HG03175 (cell line): ENCODE measurements around the gene STEAP1.
"Not testable (repeated sequence)": the region's sequence is repeated elsewhere in the genome, so short reads cannot be mapped to it uniquely, and the experiment has no call there.

Experiments
- ATAC-seq: cut with Tn5 transposase; IDR thresholded peaks from one replicate; pipeline ENCODE4 v1.9.1; 2021; ENCODE audit warnings: mild to moderate bottlenecking, moderate library complexity; ENCODE audit not compliant: unreplicated experiment

The STEAP1 gene

DNA sequence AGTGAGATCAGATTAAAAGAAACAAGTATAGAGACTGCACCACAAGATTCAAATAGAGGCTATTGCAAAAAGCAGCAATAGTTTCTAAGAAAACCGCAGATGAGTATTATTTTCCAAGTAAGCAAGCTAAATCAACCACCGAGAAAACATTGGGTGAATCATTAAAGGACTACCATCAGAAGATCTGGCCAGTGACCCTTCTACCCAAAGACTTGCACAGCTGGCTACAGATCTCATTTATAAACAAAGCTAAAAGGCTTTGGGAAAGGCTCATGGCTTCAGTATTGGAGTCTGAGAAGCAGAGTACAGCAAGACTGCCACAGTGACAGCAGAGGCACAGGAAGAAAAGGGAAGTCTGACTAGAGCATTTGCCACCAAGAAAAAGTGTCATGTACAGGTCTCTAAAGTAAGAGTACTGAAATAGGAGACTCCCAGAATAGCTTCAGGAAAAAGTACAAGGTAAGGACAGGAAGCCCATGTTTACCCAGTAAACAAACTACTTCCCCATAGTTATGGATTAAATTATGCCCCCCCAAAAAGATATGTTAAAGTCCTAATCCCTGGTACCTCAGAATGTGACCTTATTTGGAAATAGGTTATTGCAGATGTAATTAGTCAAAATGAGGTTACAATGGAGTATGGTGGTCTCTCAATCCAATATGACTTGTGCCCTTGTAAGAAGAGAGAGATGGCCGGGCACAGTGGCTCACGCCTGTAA is 19.0 kb downstream of the STEAP1 start:
- peak; percentile 95 for ATAC-seq

DNA sequence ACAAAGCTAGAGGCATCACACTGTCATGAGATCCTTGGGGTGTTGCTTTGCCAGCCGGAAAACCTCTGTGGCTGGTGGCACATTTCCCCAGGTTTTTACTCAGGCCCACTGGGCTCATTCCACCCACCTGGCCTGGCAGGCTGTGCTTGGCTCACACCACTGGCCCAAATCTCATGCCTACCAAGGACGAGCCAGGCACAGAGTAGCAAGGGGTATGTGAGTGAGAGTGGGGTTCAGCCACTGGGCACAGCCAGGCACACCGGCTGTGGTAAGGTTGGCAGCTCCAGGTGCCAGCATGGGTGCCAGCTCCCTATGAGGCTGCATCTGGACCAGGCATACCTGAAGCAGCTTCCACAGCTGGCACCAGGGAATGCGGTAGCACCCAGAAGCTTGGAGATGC is 21.4 kb downstream of the STEAP1 start:
- ATAC-seq, result no peak

DNA sequence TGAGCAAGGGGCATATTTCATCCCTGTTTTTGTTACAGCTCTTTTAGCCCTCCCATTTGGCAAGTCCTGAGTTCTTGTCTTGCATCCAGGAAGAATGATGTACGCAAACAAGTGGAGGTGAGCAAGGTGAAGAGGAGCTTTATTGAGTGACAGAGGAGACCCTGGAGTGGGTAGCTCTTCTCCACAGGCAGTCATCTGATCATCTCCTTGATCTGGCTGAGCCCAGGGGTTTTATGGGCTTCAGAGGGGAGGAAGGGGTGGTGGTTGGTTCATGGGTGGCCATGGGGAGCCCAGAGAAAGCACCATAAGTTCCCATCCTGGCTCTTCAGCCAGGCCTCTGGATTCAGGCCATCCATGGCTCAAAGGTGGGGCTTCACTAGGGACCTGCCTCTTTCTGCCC is 21.9 kb downstream of the STEAP1 start:
- ATAC-seq, result no peak

DNA sequence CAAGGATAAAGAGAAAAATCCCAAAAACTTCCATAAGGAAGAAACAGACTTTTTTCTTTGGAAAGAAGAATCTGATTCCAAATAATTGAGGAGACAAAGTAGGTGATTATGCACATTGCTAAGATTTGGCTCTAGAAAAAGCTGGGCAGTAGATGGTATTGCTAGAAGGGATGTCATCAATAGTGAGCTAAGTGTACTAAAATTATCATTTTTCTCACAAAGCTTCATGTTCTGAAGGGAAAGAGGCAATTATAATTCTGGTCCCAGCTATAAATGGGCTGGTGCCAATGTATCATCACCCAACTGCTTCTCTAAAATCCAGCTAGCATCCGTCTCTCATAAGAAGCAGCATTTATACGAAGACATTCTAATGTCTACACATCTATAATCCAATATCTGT is 23.9 kb downstream of the STEAP1 start:
- ATAC-seq, result no peak

DNA sequence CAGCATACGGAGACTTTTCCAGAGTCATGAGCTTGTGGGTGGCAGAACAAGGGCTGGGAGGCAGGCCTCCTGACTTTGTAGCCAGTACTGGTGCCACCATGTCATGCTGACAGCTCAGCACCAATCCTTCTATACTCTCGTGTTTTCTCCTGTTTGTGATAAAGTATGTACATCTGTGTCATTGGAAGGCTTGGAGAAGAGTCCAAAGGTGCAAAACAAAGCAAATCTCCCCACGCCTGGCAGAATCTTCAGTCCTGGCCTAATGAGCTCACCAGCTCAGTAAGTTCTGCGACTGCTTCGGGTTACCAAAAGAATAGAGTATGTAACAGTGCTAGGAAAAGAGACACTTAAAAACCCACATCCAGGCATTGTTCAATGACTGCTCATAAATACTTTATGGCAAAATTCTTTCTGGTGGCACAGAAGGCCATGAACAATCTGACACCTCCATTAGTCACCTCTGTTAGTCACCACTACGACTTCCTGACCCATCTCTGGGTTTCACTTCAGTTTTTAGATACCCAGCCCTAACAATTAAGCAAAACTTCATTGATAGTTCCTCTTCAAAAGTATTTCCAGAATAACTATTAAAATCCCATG is 24.5 kb downstream of the STEAP1 start:
- ATAC-seq, result peak; percentile 96

DNA sequence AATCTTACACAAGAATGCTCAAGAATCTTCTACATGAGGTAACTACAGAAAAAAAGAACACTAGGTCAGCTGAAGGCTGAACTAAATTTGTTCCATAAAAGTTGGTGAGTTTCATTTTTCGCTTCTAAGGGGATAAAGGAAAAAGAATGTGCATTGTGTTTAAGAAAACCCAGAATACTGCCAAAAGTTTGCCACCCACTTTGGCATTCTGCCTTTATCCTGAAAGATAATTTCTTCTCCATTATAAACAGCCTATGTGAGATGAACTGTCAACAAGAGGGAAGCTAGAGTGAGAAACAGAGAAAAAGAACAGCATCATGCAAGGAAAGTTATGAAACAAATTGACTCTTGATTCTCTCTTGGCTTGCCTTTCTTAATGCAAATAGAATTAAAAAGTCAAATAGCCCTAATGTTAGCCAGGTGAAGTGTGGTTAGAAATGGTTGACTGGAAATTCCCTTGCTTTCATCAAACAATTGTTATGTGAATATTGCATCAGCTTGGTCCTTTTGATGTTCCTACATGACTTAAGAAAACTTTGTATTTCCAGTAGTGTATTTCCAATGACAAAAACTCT is 25.8 kb downstream of the STEAP1 start:
- ATAC-seq, result no peak

DNA sequence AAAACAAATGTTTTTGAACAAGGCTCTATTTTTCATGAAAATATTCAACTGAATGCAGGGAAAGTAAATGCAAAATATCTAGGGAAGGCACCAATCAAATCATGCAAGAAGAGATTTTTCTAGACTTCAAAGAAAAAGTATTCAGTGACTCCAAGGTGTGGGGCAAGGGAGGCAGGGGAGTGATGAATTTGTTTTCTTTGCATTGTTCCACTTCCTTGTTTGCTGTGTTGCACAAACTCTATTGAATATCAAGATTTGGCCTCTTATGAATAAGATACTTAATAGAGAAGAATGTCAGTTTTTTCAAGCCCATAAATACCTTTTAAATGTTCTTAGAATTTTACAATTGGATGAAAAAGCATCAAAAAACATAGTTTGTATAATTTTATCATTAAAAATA is 26.4 kb downstream of the STEAP1 start:
- no peak for ATAC-seq

DNA sequence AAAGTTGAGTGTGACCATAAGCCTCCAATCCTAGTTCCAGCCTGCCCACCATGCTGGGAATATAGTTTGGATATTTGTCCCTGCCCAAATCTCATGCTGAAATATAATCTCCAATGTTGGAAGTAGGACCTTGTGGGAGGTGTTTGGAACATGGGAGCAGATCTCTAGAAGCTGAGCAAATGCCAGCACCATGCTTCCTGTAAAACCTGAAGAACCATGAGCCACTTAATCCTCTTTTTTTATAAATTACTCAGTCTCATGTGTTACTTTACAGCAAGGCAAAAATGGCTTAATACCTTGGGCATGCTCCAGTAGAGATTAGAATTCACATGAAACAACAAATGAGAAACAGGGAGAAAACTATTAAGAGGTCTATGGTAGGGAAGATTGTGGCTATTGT is 27.2 kb downstream of the STEAP1 start:
- ATAC-seq, result no peak

DNA sequence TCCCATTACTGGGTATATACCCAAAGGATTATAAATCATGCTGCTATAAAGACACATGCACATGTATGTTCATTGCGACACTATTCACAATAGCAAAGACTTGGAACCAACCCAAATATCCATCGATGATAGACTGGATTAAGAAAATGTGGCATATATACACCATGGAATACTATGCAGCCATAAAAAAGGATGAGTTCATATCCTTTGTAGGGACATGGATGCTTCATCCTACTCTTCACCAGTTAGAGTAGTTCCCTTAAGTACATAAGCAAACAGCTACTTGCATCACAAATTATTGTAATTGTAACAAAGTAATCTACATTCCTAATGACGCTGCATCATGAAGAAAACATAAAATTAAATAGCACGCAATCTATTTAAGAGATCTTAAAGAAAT is 32.0 kb downstream of the STEAP1 start:
- not testable (repeated sequence) for ATAC-seq

DNA sequence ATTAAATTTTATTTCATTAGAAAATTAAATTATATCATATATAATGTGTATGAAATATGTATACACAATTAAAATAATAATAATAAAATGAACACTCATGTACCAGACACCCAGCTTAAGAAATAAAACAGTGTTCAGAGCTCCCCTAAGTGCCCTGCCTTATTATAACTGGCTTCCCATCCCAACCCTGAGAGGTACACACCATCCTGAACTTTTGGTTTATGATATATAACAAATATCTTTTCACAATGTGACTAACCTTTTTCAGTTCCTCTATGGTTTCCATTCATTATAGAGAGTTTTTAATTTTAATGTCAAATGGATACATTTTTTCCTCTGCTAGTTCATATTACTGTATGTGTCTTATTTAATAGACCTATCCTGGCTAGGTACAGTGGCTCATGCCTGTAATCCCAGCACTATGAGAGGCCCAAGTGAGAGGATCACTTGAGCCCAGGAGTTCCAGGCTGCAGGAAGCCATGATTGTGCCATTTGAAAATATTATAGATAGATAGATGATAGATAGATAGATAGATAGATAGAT is 33.3 kb downstream of the STEAP1 start:
- ATAC-seq, result no peak

DNA sequence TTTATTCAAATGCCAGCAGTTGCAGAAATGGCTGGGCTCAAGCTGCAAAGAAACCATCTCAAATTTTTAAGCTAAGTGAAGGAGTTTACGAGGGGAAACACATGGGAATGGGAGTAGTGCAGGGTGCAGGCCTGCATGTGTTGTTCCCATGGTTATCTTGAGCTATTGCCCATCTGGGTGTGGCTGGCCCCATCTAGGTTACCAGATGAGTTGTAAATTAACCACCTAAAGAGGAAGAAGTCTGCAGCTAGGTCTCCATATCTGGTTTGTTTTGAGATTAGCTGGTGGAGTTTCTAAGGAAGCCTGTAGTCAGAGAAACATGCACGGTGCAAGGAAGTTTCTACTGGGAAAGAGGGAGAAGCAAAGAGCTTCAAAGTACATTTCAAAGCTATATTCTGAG is 34.0 kb downstream of the STEAP1 start:
- ATAC-seq, result peak; percentile 90

DNA sequence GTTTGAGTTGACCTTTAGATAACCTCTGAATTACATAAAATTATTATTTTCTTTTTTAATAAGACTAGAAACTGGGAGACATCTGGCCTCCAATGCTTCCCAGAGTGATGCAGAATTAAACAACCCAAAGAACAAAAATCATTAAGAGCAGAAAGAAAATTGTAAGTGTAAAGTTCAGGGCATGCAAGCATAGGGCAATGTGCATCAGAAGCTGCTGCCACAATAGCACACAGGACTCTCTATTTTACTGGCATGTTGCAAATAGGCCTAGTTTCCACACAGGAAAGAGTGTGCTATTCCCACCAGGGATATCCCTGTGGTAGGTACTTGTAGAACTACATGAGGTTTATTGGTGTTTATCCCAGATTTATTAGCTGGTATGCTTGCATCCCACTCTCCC is 36.7 kb downstream of the STEAP1 start:
- no peak for ATAC-seq

DNA sequence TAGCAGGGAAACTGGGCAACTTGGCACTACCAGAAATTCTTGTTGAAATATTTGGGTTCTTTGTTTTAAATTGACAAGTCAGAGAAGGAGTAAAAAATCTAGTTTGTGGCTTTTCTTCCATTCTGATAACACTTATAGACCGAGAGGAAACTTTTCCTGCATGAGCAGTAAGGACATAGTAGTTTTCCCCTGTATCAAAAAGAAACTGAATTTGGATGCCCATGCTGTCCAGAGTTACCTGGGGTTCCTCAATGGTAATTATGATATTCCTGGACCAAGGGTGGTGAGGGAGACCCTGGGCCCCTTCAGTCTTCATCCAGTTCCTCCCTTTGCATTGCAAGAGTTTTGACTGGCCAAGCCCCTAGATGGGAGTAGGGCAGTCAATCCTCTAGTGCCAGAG is 37.4 kb downstream of the STEAP1 start:
- ATAC-seq, result no peak

DNA sequence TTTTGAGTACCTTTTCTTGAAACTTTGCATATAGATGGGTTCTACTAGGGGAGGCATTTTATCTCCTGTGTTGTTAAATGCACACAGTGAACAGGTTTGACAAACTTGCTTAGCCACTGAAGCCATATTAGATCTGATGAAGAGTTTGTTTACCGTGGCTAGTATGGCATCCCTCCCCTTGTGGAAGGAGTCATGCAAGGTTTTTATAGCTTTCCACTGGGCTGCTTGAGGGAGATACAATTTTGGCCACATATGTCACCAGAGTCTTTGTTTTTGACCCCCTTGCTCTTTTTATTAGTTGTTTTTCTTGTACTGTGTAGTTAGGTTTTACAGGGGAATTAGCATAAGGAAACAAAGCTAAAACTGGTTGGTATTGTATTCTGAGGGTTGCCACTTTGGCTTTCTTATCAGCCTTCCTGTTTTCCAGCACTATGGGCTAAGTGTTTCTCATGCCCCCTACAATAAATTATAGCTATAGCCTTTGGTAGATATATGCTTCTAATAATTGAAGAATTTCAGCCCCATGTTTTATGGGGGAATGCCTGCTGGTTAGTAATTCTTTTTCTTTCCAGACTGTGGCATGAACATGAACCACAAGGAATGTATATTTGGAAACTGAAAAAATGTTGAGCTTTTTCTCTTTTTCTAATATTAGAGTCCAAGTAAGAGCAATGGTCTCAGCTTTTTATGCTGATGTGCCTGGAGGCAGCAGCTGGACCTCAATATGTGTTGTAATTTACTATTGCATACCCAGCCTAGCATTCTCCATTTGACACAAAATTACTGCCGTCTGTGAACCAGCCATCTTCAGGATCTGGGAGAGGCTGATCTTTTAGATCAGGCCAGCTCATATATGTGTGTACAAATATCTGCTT is 38.8 kb downstream of the STEAP1 start:
- no peak for ATAC-seq

DNA sequence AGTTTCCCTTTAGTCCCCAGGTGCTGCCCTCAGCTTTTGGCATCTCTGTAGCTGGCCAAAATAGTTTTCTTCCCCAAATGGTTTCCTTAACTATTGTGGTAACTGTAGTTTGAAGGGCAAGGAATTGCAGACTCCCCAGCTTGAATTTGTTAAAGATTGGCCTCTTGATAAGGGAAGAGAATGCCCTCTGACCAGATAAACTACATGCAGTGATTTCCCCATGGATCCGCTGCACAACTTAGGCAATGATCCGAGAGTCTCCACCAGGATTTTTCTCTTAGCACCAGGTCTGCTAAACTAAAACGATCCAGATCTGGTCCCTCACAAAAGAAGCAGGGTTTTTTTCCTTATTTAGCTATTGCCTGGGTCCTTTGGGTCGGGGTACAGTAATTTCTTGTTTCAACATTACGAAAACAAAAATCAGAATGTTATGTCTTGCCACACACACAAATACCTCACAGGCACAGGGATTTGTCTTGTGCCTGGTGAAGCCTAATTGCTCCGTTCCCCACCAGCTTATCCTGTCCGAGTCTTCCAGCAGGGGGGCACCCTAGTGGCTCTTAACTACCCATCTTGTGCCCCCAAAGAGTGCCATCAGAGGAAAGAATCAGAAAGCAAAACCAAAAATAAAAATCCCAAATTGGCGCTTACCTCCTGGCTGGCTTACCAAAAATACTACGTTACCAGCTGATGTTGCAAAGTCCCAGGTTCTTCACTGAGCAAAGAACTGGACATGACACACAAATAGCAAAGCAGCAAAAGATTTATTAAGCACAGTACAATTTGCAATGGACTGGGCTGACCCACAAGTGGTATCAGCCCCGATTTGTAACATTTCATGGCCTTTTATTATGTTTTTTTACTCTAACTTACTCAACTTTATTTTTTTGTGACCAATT is 40.9 kb downstream of the STEAP1 start:
- no peak for ATAC-seq

DNA sequence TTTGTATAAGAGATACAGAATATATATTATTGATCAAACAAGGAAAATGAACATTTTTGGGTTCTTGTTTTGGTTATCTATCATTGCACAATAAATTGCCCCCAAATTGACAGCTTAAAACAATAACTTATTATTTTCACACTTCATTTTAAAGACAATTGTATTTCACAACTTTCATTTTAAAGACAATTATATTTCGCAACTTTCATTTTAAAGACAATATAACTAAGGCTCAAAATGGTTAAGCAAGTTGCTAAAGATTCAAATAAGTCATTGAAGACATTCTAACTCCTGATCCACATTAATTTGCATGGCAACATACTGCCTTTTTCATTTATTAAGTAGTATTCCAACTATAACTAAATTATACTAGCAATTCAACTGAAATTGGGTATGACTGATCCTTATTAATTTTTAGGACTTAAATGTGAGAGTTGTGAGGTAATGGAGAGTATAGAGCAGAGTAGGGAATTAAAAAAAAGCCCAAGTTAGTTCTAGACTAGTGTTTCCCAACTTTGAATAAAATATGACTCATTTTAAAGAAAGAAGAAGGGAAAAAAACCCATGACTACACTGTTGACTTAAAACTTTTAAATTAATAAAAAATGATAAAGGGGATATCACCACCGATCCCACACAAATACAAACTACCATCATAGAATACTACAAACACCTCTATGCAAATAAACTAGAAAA is 47.4 kb downstream of the STEAP1 start:
- no peak for ATAC-seq

DNA sequence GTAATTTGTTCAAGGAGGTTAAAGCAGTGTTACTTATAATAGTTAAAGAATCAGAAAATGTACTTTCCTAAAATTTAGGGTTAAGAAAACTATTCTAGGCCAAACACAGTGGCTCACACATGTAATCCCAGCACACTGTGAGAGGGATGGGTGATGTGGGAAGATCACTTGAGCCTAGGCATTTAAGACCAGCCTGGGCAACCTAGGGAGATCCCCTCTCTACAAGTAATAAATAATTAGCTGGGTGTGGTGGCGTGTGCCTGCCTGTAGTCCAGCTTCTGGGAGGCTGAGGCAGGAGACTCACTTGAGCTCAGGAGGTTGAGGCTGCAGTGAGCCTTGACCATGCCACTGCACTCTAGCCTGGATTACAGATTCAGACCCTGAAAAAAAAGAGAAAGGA is 53.7 kb downstream of the STEAP1 start:
- ATAC-seq, result no peak

DNA sequence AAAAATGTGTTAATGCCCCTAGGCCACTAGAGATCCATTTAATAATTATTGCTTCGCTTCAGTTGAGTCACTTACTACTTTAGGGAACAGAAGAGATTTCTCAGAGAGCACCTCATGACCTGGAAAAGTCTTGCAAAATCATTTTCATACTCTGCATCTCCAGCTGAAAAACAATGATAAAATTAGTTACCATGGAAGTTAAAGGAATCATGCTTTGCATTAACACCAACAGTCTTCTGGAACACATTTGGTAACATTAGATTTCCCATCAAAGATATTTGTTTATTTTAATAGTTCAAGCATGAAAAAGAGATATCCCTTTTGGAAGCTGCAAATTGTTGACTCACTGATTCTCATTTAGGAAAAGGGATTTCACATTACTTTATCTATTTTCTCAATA is 55.5 kb downstream of the STEAP1 start:
- ATAC-seq, result no peak

DNA sequence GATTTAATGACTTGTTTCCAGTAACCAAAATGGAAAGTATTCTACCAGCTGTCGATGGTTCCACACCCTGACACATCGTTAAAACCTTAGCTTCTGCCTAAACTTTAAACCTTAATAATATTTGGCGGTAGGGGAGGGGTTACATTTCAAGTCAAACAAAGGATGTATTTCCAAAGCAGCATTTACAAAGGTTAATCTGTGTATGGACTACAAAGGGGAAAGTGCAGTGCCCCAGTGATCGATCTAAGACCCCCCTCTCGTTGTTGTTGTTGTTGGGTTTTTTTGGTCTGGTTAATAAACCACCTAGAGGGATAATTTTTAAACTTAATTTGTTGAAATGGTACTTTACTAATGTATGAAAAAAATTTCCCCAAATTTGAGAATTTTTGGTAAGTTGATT is 56.2 kb downstream of the STEAP1 start:
- ATAC-seq, result no peak

DNA sequence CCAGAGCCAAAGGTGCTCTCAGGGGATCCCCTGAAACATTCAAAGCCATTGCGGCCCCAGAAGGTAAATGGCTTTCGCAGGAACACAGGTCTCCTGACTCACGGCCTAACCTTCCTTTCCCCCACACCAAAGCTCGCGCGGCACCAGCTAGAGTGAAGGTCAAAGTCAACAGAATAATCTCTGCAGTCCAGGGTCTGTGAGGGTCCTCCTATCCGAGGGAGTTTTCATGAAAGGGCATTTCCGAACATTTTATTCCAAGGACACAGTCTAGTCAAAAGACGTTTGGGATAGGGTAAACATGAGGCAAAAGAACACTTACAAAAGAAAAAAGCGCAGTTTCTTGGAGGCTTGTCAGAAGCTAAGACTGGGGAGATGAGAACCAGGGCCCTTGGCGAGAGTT is 56.7 kb downstream of the STEAP1 start:
- peak; percentile 21 for ATAC-seq
